SH-SY5Y (cell line): ENCODE results near the gene KRTAP5-3.

Experiments
- GATA2 ChIP-seq: IDR thresholded peaks from 2 replicates; pipeline ENCODE4 v1.6.1; 2011; ENCODE audit warnings: mild to moderate bottlenecking, low read depth, low read length
- GATA3 ChIP-seq: IDR thresholded peaks from 2 replicates; pipeline ENCODE4 v1.6.1; 2011; ENCODE audit warnings: low read depth, mild to moderate bottlenecking, low read length, moderate library complexity

GRCh38 chr11:1628506-1629325, 20.5 kb upstream of the KRTAP5-3 start:
- no peak for TF ChIP-seq GATA3
- no peak for TF ChIP-seq GATA2
